Adrenal gland (tissue), 5 donors: ENCODE results near the gene GPRIN3.

Source experiments
- POLR2A ChIP-seq, 2 donors: fragments of 450-650 bp; IDR thresholded peaks; one replicate each; pipeline ENCODE4 v1.6.1; 2017; ENCODE audit warnings: antibody characterized with exemption in 2 of 2, mild to moderate bottlenecking in 2 of 2, moderate library complexity in 1 of 2
- TF ChIP-seq, protein P1 (sequence below), 6 experiments: fragments of 450-650 bp in 4 of 6; fragments of 200-600 bp in 2 of 6; sonication (generic) in 1 of 6; IDR thresholded peaks; 1 replicate in 5 of 6; 2 replicates in 1 of 6; pipeline versions ENCODE4 v1.5.1 to v1.8.0; 2016 to 2021; ENCODE audit warnings: antibody characterized with exemption in 6 of 6, mild to moderate bottlenecking in 2 of 6, moderate library complexity in 1 of 6
- donor health status: DM: no; HTN: no; CAD: no.

DNA sequence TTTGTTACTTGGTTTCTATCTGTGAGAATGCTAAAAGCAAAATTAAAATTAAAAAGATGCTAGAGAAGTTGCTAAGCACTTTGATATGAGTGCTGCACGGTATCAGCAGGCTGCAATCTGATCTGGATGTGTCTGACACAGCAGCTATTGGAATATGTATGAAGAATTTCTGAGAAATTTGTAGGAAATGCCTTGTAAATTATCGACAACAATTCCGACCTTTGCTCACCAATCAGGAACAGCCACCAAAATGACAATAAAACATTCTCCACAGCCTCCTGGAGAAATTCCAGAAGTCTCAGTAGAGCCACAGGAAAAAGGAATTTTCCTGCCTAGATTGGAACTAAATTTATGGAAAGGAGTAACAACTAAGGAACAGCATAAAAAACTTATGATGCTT, 113.8 kb downstream of the GPRIN3 start:
- TF ChIP-seq, protein P1, sequence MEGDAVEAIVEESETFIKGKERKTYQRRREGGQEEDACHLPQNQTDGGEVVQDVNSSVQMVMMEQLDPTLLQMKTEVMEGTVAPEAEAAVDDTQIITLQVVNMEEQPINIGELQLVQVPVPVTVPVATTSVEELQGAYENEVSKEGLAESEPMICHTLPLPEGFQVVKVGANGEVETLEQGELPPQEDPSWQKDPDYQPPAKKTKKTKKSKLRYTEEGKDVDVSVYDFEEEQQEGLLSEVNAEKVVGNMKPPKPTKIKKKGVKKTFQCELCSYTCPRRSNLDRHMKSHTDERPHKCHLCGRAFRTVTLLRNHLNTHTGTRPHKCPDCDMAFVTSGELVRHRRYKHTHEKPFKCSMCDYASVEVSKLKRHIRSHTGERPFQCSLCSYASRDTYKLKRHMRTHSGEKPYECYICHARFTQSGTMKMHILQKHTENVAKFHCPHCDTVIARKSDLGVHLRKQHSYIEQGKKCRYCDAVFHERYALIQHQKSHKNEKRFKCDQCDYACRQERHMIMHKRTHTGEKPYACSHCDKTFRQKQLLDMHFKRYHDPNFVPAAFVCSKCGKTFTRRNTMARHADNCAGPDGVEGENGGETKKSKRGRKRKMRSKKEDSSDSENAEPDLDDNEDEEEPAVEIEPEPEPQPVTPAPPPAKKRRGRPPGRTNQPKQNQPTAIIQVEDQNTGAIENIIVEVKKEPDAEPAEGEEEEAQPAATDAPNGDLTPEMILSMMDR (IDR thresholded peaks at IDR 0.05), result no peak
- no peak for TF ChIP-seq POLR2A (IDR thresholded peaks at IDR 0.05)
